Raji (cell line): ENCODE results near the gene DUS1L.

Experiments
- POLR2A ChIP-seq: IDR thresholded peaks from 2 replicates; pipeline ENCODE4 v1.6.1; 2011; ENCODE audit warnings: low read depth, low read length, control low read depth; ENCODE audit not compliant: insufficient read depth

The DUS1L gene

GRCh38 chr17:82077617-82078358 lies 12.2 kb upstream of the DUS1L start:
- TF ChIP-seq POLR2A: no peak

- no peak for TF ChIP-seq POLR2A
Observed at GRCh38 chr17:82076785-82077591, 11.4 kb upstream of the DUS1L start.

- no peak for TF ChIP-seq POLR2A
Observed at GRCh38 chr17:82076018-82076784, 10.6 kb upstream of the DUS1L start.

GRCh38 chr17:82073446-82073845 lies 7.8 kb upstream of the DUS1L start:
- no peak for TF ChIP-seq POLR2A

GRCh38 chr17:82072827-82073226 lies 7.2 kb upstream of the DUS1L start:
- TF ChIP-seq POLR2A: no peak

- TF ChIP-seq POLR2A: no peak
Observed at GRCh38 chr17:82070611-82071010, 5.0 kb upstream of the DUS1L start.

DNA sequence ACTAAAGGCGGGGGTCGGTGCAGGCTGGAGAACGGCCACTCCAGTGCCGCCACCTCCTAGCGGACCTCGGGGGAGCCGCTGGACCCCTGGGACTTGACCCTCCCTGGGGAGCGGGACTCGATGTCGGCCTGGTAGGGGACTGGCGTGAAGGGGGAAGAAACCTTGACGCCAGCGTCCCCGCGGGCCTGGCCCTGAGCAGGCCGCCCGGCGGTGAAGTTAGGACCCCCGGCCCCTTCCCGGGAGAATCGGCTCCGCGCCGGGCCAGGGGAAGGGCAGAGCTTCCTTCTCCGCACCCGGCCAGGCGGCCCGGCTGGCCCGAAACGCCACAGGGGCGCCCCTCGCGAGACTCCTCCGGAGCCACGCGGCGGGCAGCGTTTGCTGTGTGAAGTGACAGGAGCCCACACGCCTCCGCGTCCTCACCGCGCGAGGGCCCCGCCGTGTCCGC lies 389 bp downstream of the DUS1L start:
- no peak for TF ChIP-seq POLR2A

DNA sequence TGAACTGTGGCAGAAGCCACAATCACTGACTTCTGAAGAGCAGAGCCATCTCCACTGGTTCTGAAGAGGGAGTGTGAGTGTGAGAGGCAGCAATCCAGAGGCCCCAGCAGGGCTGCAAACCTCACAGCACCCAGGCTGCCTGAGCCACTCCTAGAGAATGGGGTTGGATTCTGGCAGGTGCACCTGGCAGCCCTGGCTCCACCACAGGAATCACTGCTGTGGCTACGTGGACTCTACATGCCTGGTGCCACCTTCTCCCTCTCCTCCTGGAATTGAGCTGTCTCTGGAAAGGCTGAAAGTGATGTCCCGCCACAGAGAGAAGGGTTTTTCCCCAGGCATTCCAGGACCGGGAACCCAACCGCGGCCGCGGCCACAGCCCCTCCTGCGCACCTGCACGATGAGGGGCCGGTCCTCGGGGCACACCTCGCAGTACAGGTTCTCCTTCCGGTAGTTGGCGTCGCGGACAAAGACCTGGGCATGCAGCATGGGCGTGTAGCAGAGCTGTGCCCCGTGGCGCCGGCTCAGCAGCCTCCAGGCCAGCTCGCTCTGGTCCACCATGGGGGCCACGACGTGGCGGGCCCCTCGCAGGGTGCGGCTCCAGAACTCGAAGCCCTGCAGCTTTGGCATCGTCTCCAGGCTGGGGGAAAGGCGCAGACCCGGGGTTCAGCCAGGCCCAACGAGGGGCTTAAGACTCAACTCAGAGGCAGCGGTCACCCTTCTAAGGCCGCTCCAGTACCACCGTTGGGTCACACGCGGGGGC lies 991 bp downstream of the DUS1L start:
- TF ChIP-seq POLR2A: no peak

- no peak for TF ChIP-seq POLR2A
Observed at GRCh38 chr17:82063424-82064415, 1.9 kb downstream of the DUS1L start.

GRCh38 chr17:82062984-82063368 lies 2.6 kb downstream of the DUS1L start:
- TF ChIP-seq POLR2A: no peak

- no peak for TF ChIP-seq POLR2A
Observed at GRCh38 chr17:82062076-82062983, 3.3 kb downstream of the DUS1L start.

- TF ChIP-seq POLR2A: 0 out of 2 replicates have a peak, but pooled peaks have one; percentile 4
Observed at GRCh38 chr17:82061047-82061925, 4.3 kb downstream of the DUS1L start.
